GM19397 (cell line): ENCODE results near the gene ZSWIM5.
"Not testable (repeated sequence)": the region's sequence is repeated elsewhere in the genome, so short reads cannot be mapped to it uniquely, and the experiment has no call there.

Source experiments
- ATAC-seq: cut with Tn5 transposase; IDR thresholded peaks from one replicate; pipeline ENCODE4 v1.9.1; 2021; ENCODE audit warnings: mild to moderate bottlenecking, moderate library complexity; ENCODE audit not compliant: unreplicated experiment

Gene ZSWIM5

GRCh38 chr1:45008076-45008475, 198.3 kb downstream of the ZSWIM5 start:
- no peak for ATAC-seq

- no peak for ATAC-seq
Observed at GRCh38 chr1:45007311-45007710, 199.1 kb downstream of the ZSWIM5 start.

GRCh38 chr1:45005761-45006160, 200.6 kb downstream of the ZSWIM5 start:
- no peak for ATAC-seq

- ATAC-seq: no peak
Observed at GRCh38 chr1:45004281-45004920, 202.0 kb downstream of the ZSWIM5 start.

GRCh38 chr1:45003741-45004140, 202.7 kb downstream of the ZSWIM5 start:
- no peak for ATAC-seq

GRCh38 chr1:45002650-45003645, 203.5 kb downstream of the ZSWIM5 start:
- no peak for ATAC-seq

- ATAC-seq: not testable (repeated sequence)
Observed at GRCh38 chr1:45001576-45001975, 204.8 kb downstream of the ZSWIM5 start.

- ATAC-seq: no peak
Observed at GRCh38 chr1:45001011-45001481, 205.4 kb downstream of the ZSWIM5 start.

GRCh38 chr1:44999232-44999631, 207.2 kb downstream of the ZSWIM5 start:
- ATAC-seq: no peak

- ATAC-seq: no peak
Observed at GRCh38 chr1:44995467-44996238, 210.8 kb downstream of the ZSWIM5 start.

- no peak for ATAC-seq
Observed at GRCh38 chr1:44994309-44994898, 212.0 kb downstream of the ZSWIM5 start.

- ATAC-seq: no peak
Observed at GRCh38 chr1:44988531-44989156, 217.8 kb downstream of the ZSWIM5 start.

- no peak for ATAC-seq
Observed at GRCh38 chr1:44985747-44986359, 220.6 kb downstream of the ZSWIM5 start.

- not testable (repeated sequence) for ATAC-seq
Observed at GRCh38 chr1:44977372-44977771, 229.0 kb downstream of the ZSWIM5 start.

- ATAC-seq: no peak
Observed at GRCh38 chr1:44976252-44976651, 230.2 kb downstream of the ZSWIM5 start.

- ATAC-seq: no peak
Observed at GRCh38 chr1:44973645-44974044, 232.8 kb downstream of the ZSWIM5 start.

GRCh38 chr1:44970317-44970716, 236.1 kb downstream of the ZSWIM5 start:
- no peak for ATAC-seq
